ENCODE measurements around the gene HSF5. TPM values are rescaled to one million over a fixed set of nuclear protein-coding genes. Genes with fewer than 3 reads are reported as not detected.
"Not testable (repeated sequence)": the region's sequence is repeated elsewhere in the genome, so short reads cannot be mapped to it uniquely, and the experiment has no call there.

Gene HSF5
- total and polyA plus RNA-seq, 2 donors (not counting 3 experiments of a cell fraction or from before 2014, with no cell fraction given): 0.03 TPM; not detected in 1

- dilution Hi-C loops (cut with MboI; ENCODE audit: extremely low pct_ligation_motif_present, low sequenced_read_pairs); H3K4me1 ChIP-seq (ENCODE audit: control insufficient read depth, extremely low read depth, insufficient read depth, low read length); H3K9me3 ChIP-seq (replicated peaks; ENCODE audit: control insufficient read depth, insufficient read depth, low read length); H3K27ac ChIP-seq (ENCODE audit: insufficient read depth, low read depth, low read length); POLR2A ChIA-PET; H3K4me3 ChIP-seq (replicated peaks in 1 of 3; ENCODE audit: insufficient read depth in 1 of 3, low read depth in 1 of 3, low read length in 3 of 3); intact Hi-C loops (cut with micrococcal nuclease); H3K36me3 ChIP-seq (ENCODE audit: control insufficient read depth in 2 of 2, extremely low read depth in 1 of 2, insufficient read depth in 2 of 2, low read length in 2 of 2); H3K9ac ChIP-seq (replicated peaks; ENCODE audit: extremely low read depth, insufficient read depth, low read length); DNase-seq (ENCODE audit: low read depth, low spot score); H4K20me1 ChIP-seq (replicated peaks; ENCODE audit: control insufficient read depth, extremely low read depth, insufficient read depth, low read length); H3K4me2 ChIP-seq (ENCODE audit: insufficient read depth, low read length); FAIRE-seq; H3K9me1 ChIP-seq (replicated peaks; ENCODE audit: control insufficient read depth, extremely low read depth, insufficient read depth, low read length); H3K79me2 ChIP-seq (ENCODE audit: control insufficient read depth, insufficient read depth, low read length); BruUV-seq (replicated peaks); H2AFZ ChIP-seq (ENCODE audit: low read depth, low read length): not testable (repeated sequence)
- CTCF ChIA-PET: interaction anchor here (1.3 kb wide), 1 partner anchor 20 kb away, joined by 4 read pairs; the partner anchor contains the start of gene RNF43
- H3K27me3 ChIP-seq (ENCODE audit: control insufficient read depth in 2 of 2, insufficient read depth in 2 of 2, low read length in 2 of 2): peaks cover 3 to 23% of the 10 kb centered on the region in 2 experiments
Measured at GRCh38 chr17:58397421-58397820, 90.8 kb downstream of the HSF5 start.

DNA sequence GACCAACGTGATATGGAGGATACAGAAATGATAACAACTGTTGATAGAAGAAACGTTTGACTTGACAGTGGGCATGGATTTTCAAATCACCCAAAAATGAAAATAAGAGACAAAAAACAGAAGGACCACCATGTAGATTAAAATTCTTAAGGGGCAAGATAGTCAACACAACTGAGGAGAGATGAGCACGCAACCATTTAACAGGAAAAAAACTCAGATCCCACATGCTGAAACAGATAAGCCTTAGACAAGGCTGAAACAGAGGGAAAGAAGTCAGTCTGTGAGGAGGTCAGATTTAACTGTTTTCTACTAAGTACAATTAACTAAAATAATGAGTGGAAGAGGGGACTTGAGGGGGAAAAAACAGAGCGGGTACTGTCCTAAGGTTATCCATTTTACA is 92.0 kb downstream of the HSF5 start:
- CTCF ChIA-PET: interaction anchor here (0.6 kb wide), 1 partner anchor 9 kb away, joined by 3 read pairs; no protein-coding TSS in a partner anchor
- no peak for FAIRE-seq
- Histone ChIP-seq H4K20me1 (replicated peaks; ENCODE audit: control insufficient read depth, extremely low read depth, insufficient read depth, low read length) (no peaks in the 10 kb centered on the region), H3K9me3 (replicated peaks; ENCODE audit: control insufficient read depth, insufficient read depth, low read length) (no peaks in the 10 kb centered on the region), H3K9me1 (replicated peaks; ENCODE audit: control insufficient read depth, extremely low read depth, insufficient read depth, low read length) (no peaks in the 10 kb centered on the region), H3K4me2 (ENCODE audit: insufficient read depth, low read length) (no peak overlapping the region), H3K4me3 (replicated peaks in 1 of 3; ENCODE audit: insufficient read depth in 1 of 3, low read depth in 1 of 3, low read length in 3 of 3) (no peak overlapping the region), H2AFZ (ENCODE audit: low read depth, low read length) (no peak overlapping the region), H3K4me1 (ENCODE audit: control insufficient read depth, extremely low read depth, insufficient read depth, low read length) (peaks cover 6% of the 10 kb centered on the region), H3K79me2 (ENCODE audit: control insufficient read depth, insufficient read depth, low read length) (no peaks in the 10 kb centered on the region), H3K36me3 (ENCODE audit: control insufficient read depth in 2 of 2, extremely low read depth in 1 of 2, insufficient read depth in 2 of 2, low read length in 2 of 2) (no peaks in the 10 kb centered on the region), H3K27me3 (ENCODE audit: control insufficient read depth in 2 of 2, insufficient read depth in 2 of 2, low read length in 2 of 2) (peaks cover 4 to 26% of the 10 kb centered on the region in 2 experiments), H3K9ac (replicated peaks; ENCODE audit: extremely low read depth, insufficient read depth, low read length) (no peak overlapping the region), H3K27ac (ENCODE audit: insufficient read depth, low read depth, low read length) (no peak overlapping the region)
- TF ChIP-seq POLR2AphosphoS5 (IDR thresholded peaks at IDR 0.05; ENCODE audit: insufficient read depth, low read depth, low read length) (no peak), EZH2 (IDR thresholded peaks at IDR 0.05; ENCODE audit: borderline replicate concordance, low read depth, low read length, severe bottlenecking) (no peak), POLR2A (IDR thresholded peaks at IDR 0.05; ENCODE audit: low read depth, low read length) (no peak), GATA2 (IDR thresholded peaks at IDR 0.05; ENCODE audit: insufficient read depth, insufficient read length, low read depth, low read length) (no peak), FOS (IDR thresholded peaks at IDR 0.05; ENCODE audit: borderline replicate concordance, insufficient read depth, low read length) (no peak), JUN (IDR thresholded peaks at IDR 0.05; ENCODE audit: borderline replicate concordance, insufficient read depth, insufficient read length, low read depth) (no peak), MYC (IDR thresholded peaks at IDR 0.05; ENCODE audit: low read depth, low read length) (no peak), MAX (IDR thresholded peaks at IDR 0.05; ENCODE audit: insufficient read depth, insufficient read length) (no peak)
- TF ChIP-seq, protein P1, sequence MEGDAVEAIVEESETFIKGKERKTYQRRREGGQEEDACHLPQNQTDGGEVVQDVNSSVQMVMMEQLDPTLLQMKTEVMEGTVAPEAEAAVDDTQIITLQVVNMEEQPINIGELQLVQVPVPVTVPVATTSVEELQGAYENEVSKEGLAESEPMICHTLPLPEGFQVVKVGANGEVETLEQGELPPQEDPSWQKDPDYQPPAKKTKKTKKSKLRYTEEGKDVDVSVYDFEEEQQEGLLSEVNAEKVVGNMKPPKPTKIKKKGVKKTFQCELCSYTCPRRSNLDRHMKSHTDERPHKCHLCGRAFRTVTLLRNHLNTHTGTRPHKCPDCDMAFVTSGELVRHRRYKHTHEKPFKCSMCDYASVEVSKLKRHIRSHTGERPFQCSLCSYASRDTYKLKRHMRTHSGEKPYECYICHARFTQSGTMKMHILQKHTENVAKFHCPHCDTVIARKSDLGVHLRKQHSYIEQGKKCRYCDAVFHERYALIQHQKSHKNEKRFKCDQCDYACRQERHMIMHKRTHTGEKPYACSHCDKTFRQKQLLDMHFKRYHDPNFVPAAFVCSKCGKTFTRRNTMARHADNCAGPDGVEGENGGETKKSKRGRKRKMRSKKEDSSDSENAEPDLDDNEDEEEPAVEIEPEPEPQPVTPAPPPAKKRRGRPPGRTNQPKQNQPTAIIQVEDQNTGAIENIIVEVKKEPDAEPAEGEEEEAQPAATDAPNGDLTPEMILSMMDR (IDR thresholded peaks at IDR 0.05; ENCODE audit: extremely low read depth in 1 of 2, insufficient read depth in 1 of 2, low read depth in 1 of 2, low read length in 2 of 2): no peak
- POLR2A ChIA-PET: no interaction called here
- no peak for DNase-seq (ENCODE audit: low read depth, low spot score)
- BruUV-seq (replicated peaks): no TSS peak
- intact Hi-C loops (cut with micrococcal nuclease): no loop called here
- dilution Hi-C loops (cut with MboI; ENCODE audit: extremely low pct_ligation_motif_present, low sequenced_read_pairs): no loop called here
